GM12878 (cell line): ENCODE measurements around the gene CBLB. TPM values are rescaled to one million over a fixed set of nuclear protein-coding genes. Genes with fewer than 3 reads are reported as not detected.

Source experiments
- ATAC-seq: fragments of 200-7000 bp; cut with Tn5 transposase; 3 replicates; pipeline ENCODE4 v1.9.1; 2020; ENCODE audit warnings: mild to moderate bottlenecking, moderate library complexity
- BruUV-seq: library from RNA; stranded (reverse); fragments of 400-500 nt; replicated peaks from 2 replicates; lab custom pipeline; 2021; lab: Mats Ljungman, UMichigan
- CTCF ChIA-PET: fragments of 300-600 bp; sonication (Branson Sonifier 250); formaldehyde crosslinking; extraction: SDS; loops from one replicate; lab custom pipeline; 2021; ENCODE audit warnings: inconsistent platforms; lab: Yijun Ruan, JAX
- POLR2A ChIA-PET: fragments of 350-600 bp; formaldehyde crosslinking; extraction: SDS; loops from one replicate; lab custom pipeline; 2021; ENCODE audit warnings: inconsistent platforms; lab: Charles Lee
- RAD21 ChIA-PET: fragments of 300-600 bp; sonication (Branson Sonifier 250); formaldehyde crosslinking; loops from one replicate; lab custom pipeline; 2023; ENCODE audit warnings: antibody characterized with exemption; ENCODE audit not compliant: unreplicated experiment; lab: Charles Lee
- SMC1A ChIA-PET: fragments of 300-600 bp; sonication (Branson Sonifier 250); formaldehyde crosslinking; loops from one replicate; lab custom pipeline; 2023; ENCODE audit not compliant: unreplicated experiment, uncharacterized antibody; lab: Charles Lee
- DNase-seq: peaks from one replicate; pipeline ENCODE4 v3.0.0-alpha.2; 2011; ENCODE audit warnings: low read depth, low spot score
- FAIRE-seq: peaks from 3 replicates; lab custom pipeline; 2011; peaks lifted over from hg19 to GRCh38; lab: Jason Lieb, UNC
- H2AFZ ChIP-seq: 2 replicates; pipeline ENCODE4 v1.6.0; 2011; ENCODE audit warnings: low read depth, low read length, control low read depth; ENCODE audit not compliant: control insufficient read depth
- H3K27ac ChIP-seq: 2 replicates; pipeline ENCODE4 v1.5.1; 2011; ENCODE audit warnings: control low read depth; ENCODE audit not compliant: control insufficient read depth, insufficient read depth
- H3K27me3 ChIP-seq, 2 experiments: replicated peaks in 1 of 2; 2 replicates each; pipeline versions ENCODE4 v1.6.0 to v1.6.1; 2011; ENCODE audit warnings: low read length in 1 of 2; ENCODE audit not compliant: control insufficient read depth in 2 of 2, insufficient read depth in 2 of 2
- H3K36me3 ChIP-seq, 2 experiments: 2 replicates each; pipeline ENCODE4 v1.5.1; 2011; ENCODE audit warnings: low read length in 1 of 2; ENCODE audit not compliant: control insufficient read depth in 2 of 2, insufficient read depth in 2 of 2
- H3K4me1 ChIP-seq: 2 replicates; pipeline ENCODE4 v1.6.1; 2011; ENCODE audit warnings: mild to moderate bottlenecking, low read length, moderate library complexity, mixed read lengths; ENCODE audit not compliant: control insufficient read depth, insufficient read depth
- H3K4me2 ChIP-seq: 2 replicates; pipeline ENCODE4 v1.6.0; 2011; ENCODE audit warnings: control low read depth; ENCODE audit not compliant: control insufficient read depth, insufficient read depth
- H3K4me3 ChIP-seq: fragments of 200-600 bp; sonication (generic); 2 replicates; pipeline ENCODE4 v1.5.1; 2016
- H3K79me2 ChIP-seq: 2 replicates; pipeline ENCODE4 v1.6.0; 2011; ENCODE audit warnings: low read length; ENCODE audit not compliant: control insufficient read depth, insufficient read depth
- H3K9ac ChIP-seq: 2 replicates; pipeline ENCODE4 v1.8.0; 2011; ENCODE audit warnings: low read length, control low read depth, mixed read lengths; ENCODE audit not compliant: control insufficient read depth, insufficient read depth
- H3K9me3 ChIP-seq: replicated peaks from 3 replicates; pipeline ENCODE4 v1.5.1; 2011; ENCODE audit warnings: mild to moderate bottlenecking, low read length; ENCODE audit not compliant: control insufficient read depth, insufficient read depth
- H4K20me1 ChIP-seq: 2 replicates; pipeline ENCODE4 v1.6.0; 2011; ENCODE audit not compliant: control insufficient read depth, insufficient read depth
- ATF2 ChIP-seq: IDR thresholded peaks from 2 replicates; pipeline ENCODE4 v1.6.1; 2012; ENCODE audit warnings: low read length, inconsistent platforms
- CEBPB ChIP-seq, 2 experiments: fragments of 150-350 bp in 1 of 2; IDR thresholded peaks; 2 replicates each; pipeline ENCODE4 v1.6.1; 2012 to 2014; ENCODE audit warnings: low read depth in 2 of 2, low read length in 2 of 2, borderline replicate concordance in 1 of 2, inconsistent platforms in 1 of 2
- EZH2 ChIP-seq: IDR thresholded peaks from 2 replicates; pipeline ENCODE4 v1.6.1; 2012; ENCODE audit warnings: low read depth, mild to moderate bottlenecking, control low read depth, inconsistent platforms, low read length, borderline replicate concordance; ENCODE audit not compliant: control insufficient read depth
- IRF3 ChIP-seq: fragments of 450-650 bp; IDR thresholded peaks from 2 replicates; pipeline ENCODE4 v1.6.1; 2014; ENCODE audit warnings: mild to moderate bottlenecking
- KDM1A ChIP-seq: fragments of 200-600 bp; sonication (generic); IDR thresholded peaks from 2 replicates; pipeline ENCODE4 v1.6.1; 2016; ENCODE audit warnings: borderline replicate concordance
- LARP7 ChIP-seq: fragments of 450-650 bp; IDR thresholded peaks from 2 replicates; pipeline ENCODE4 v1.6.1; 2017; ENCODE audit warnings: mild to moderate bottlenecking
- PAX5 ChIP-seq: IDR thresholded peaks from 2 replicates; pipeline ENCODE4 v1.6.1; 2011; ENCODE audit warnings: low read depth, low read length, borderline replicate concordance
- SIN3A ChIP-seq: IDR thresholded peaks from 2 replicates; pipeline ENCODE4 v1.6.1; 2012; ENCODE audit warnings: low read depth, low read length, improper control_type of control experiment
- SMARCA5 ChIP-seq: fragments of 450-650 bp; IDR thresholded peaks from 2 replicates; pipeline ENCODE4 v1.6.1; 2017; ENCODE audit warnings: mild to moderate bottlenecking
- SMC3 ChIP-seq: IDR thresholded peaks from 2 replicates; pipeline ENCODE4 v1.6.1; 2011; ENCODE audit warnings: low read length, improper control_type of control experiment, borderline replicate concordance
- ZBTB11 ChIP-seq: fragments of 450-650 bp; formaldehyde crosslinking; IDR thresholded peaks from 2 replicates; pipeline ENCODE4 v1.5.0; 2022; ENCODE audit warnings: mild to moderate bottlenecking, missing genetic modification characterization
- WGBS: methylation state at CpG from one replicate; pipeline ENCODE4 v1.1.6; 2016; ENCODE audit warnings: low lambda C conversion rate; ENCODE audit not compliant: insufficient replicate concordance, insufficient coverage; ENCODE audit errors: missing lambda C conversion rate; 5-methylcytosine and 5-hydroxymethylcytosine counted together
- in situ Hi-C: fragments of 300-500 bp; cut with MboI; formaldehyde crosslinking; loops from 9 replicates; pipeline ENCODE4 v1.14.3; 2018; ENCODE audit warnings: mixed read lengths
- intact Hi-C: fragments of 100-400 bp; cut with micrococcal nuclease; formaldehyde crosslinking; loops from one replicate; pipeline ENCODE4 v1.14.2; 2022; ENCODE audit not compliant: unreplicated experiment
- polyA plus RNA-seq, 11 experiments: library from polyadenylated mRNA; depleted of rRNA in 4 of 11; unstranded in 6 of 11; stranded (reverse) in 5 of 11; fragments of >200 nt; fragmentation: Nextera tagmentation in 4 of 11; fragmentation: Illumina TruSeq in 1 of 11; extraction: Ambion mirVana in 4 of 11; extraction: Trizol in 1 of 11; gene quantifications; 1 replicate in 1 of 11; 2 replicates in 10 of 11; pipeline versions ENCODE4 v1.2.1 to v1.2.3, GENCODE V29; 2011 to 2016; ENCODE audit warnings: inconsistent platforms in 2 of 11, missing spikeins in 2 of 11, low read depth in 1 of 11
- total RNA-seq, 4 experiments: library from RNA; depleted of rRNA in 3 of 4; stranded (reverse); fragments of >200 nt in 3 of 4; fragmentation: Illumina TruSeq in 1 of 4; extraction: Trizol in 1 of 4; gene quantifications; 2 replicates each; pipeline versions ENCODE4 v1.2.1 to v1.2.3, GENCODE V29; 2013 to 2021

The CBLB gene
- total and polyA plus RNA-seq, 10 of the 15 experiments (the other 5 are each of a cell fraction or from before 2014, with no cell fraction given) = 17.2 to 107 (median 41.9) TPM

- intact Hi-C loops = no loop called here
- peaks cover 11% of the 10 kb centered on the region for H3K4me1 ChIP-seq
- in situ Hi-C loops = loop anchor here (25.0 kb wide), 1 partner anchor 756 kb away; no protein-coding TSS in a partner anchor
- no peak overlapping the region for H3K27ac ChIP-seq
- no peak overlapping the region for H3K9ac ChIP-seq
- SMC1A ChIA-PET = interaction anchor here (0.8 to 1.3 kb wide), 6 partner anchors 10 to 320 kb away, joined by 3 to 4 read pairs (median 3); no protein-coding TSS in a partner anchor
- peaks cover 0 to 44% of the 10 kb centered on the region in 2 experiments for H3K36me3 ChIP-seq
- H3K9me3 ChIP-seq = peaks cover 11% of the 10 kb centered on the region
- TF ChIP-seq SMC3 = no peak
- no peak for TF ChIP-seq CEBPB (IDR thresholded peaks at IDR 0.05; ENCODE audit: borderline replicate concordance in 1 of 2, low read depth in 2 of 2, low read length in 2 of 2)
- no peak for TF ChIP-seq SMARCA5
- TF ChIP-seq IRF3 = no peak
- TF ChIP-seq EZH2 = no peak
- no peak for TF ChIP-seq ZBTB11 (CRISPR knock-in tag)
- TF ChIP-seq LARP7 = no peak
- no peak for TF ChIP-seq KDM1A
- TF ChIP-seq PAX5 = no peak
- no peak for TF ChIP-seq ATF2
- TF ChIP-seq SIN3A = no peak
- TF ChIP-seq, all 136 proteins: peak for 0
- CTCF ChIA-PET = interaction anchor here (1.0 to 1.3 kb wide), 2 partner anchors 19 to 169 kb away, joined by 3 to 4 read pairs; no protein-coding TSS in a partner anchor
- no peak for DNase-seq
- POLR2A ChIA-PET = interaction anchor here (0.9 kb wide), 1 partner anchor 16 kb away, joined by 3 read pairs; no protein-coding TSS in a partner anchor
- Histone ChIP-seq H4K20me1 (no peaks in the 10 kb centered on the region), H2AFZ (no peak overlapping the region), H3K4me3 (no peak overlapping the region), H3K27me3 (no peaks in the 10 kb centered on the region), H3K4me2 (no peak overlapping the region), H3K79me2 (peaks cover 38% of the 10 kb centered on the region)
- BruUV-seq = no TSS peak
- no peak for ATAC-seq
- no peak for FAIRE-seq
- 100% methylated on average over 2 of the region's 2 CpGs for WGBS
- RAD21 ChIA-PET = interaction anchor here (0.6 to 2.4 kb wide), 3 partner anchors 19 to 126 kb away, joined by 3 to 14 read pairs (median 3); no protein-coding TSS in a partner anchor
Measured at GRCh38 chr3:105856605-105857004, 12.2 kb downstream of the CBLB start.
